AG10803 (cell line): ENCODE data around the gene CNR2.

Source experiments
- DNase-seq: peaks from one replicate; pipeline ENCODE4 v3.0.0; 2010; ENCODE audit warnings: low read depth
- H3K4me3 ChIP-seq: 2 replicates; pipeline ENCODE4 v1.5.1; 2011; ENCODE audit warnings: mild to moderate bottlenecking, low read length, control low read depth
- TF ChIP-seq, protein P1 (sequence below): conservative IDR thresholded peaks from 2 replicates; pipeline ENCODE4 v1.5.1; 2011; ENCODE audit warnings: mild to moderate bottlenecking, low read length, control low read depth, inconsistent platforms

Gene CNR2

DNA sequence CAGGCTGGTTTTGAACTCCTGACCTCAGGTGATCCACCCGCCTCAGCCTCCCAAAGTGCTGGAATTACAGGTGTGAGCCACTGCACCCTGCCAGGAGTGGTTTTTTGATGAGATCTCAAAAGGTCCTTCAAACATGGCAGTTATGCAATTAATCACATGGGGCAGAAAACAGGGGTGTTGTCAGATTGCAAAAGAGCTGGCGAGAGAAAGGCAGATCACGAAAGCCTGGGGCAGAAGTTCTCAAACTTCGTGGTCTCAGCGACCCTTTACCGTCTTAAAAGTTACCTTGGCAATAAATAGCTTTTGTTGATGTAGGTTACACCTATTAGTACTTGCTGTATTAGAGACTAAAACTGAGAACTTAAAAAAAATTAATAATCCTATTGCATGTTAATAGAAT, 16.1 kb downstream of the CNR2 start:
- no peak overlapping the region for H3K4me3 ChIP-seq
- TF ChIP-seq, protein P1, sequence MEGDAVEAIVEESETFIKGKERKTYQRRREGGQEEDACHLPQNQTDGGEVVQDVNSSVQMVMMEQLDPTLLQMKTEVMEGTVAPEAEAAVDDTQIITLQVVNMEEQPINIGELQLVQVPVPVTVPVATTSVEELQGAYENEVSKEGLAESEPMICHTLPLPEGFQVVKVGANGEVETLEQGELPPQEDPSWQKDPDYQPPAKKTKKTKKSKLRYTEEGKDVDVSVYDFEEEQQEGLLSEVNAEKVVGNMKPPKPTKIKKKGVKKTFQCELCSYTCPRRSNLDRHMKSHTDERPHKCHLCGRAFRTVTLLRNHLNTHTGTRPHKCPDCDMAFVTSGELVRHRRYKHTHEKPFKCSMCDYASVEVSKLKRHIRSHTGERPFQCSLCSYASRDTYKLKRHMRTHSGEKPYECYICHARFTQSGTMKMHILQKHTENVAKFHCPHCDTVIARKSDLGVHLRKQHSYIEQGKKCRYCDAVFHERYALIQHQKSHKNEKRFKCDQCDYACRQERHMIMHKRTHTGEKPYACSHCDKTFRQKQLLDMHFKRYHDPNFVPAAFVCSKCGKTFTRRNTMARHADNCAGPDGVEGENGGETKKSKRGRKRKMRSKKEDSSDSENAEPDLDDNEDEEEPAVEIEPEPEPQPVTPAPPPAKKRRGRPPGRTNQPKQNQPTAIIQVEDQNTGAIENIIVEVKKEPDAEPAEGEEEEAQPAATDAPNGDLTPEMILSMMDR, result no peak
- DNase-seq, result no peak

DNA sequence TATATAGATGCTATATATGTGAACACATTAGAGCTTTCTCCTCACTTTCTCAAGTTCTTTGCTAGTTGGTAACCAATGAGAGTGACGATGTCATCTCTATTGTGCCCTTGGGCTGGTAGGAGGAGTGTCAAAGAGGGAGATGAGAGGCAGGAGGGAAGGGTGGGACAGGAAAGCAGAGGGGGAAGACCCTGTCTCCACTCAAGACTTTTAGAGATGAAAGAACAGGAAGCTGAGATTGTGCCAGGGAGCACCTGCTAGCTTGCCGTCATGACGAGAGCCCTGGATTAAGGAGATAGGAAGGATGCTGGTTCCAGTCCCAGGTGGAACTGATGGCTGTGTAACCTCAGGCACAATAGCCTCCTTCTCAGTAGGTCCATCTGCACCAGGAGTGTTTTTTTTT, 16.7 kb downstream of the CNR2 start:
- no peak for DNase-seq
- H3K4me3 ChIP-seq, result no peak overlapping the region
- TF ChIP-seq, protein P1, result no peak

DNA sequence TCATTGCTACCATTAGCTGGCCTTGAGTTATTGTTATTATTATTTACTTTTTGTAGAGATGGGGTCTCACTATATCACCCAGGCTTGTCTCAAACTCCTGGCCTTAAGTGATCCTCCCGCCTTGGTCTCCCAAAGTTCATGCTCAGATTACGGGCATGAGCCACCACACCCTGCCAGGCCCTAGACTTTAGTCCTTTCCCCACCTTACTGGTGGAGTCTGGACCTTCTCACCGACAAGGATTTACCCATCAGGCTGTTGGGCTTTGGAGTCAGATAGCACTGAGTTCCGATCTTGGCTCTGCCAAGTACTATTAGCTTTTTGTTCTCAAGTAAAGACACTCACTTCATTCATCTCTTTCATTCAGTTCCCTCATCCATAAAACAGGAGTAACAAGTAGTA, 17.2 kb downstream of the CNR2 start:
- no peak for DNase-seq
- H3K4me3 ChIP-seq, result no peak overlapping the region
- TF ChIP-seq, protein P1, result no peak

DNA sequence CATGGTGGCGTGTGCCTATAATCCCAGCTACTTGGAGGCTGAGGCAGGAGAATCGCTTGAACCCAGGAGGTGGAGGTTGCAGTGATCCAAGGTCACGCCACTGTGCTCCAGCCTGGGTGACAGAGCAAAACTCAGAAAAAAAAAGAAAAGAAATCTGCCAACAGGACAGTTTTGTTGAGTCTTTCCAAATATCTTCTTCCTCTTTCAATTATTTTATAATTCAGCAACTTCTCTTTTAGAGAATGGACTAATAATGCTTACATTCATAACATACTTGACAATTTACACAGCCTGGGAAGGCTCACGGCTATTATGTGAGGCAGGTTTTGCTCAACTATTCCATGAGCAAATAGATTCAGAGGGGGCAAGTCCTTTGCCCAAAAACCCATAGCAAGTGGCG, 18.1 kb downstream of the CNR2 start:
- TF ChIP-seq, protein P1, result no peak
- H3K4me3 ChIP-seq, result no peak overlapping the region
- no peak for DNase-seq

DNA sequence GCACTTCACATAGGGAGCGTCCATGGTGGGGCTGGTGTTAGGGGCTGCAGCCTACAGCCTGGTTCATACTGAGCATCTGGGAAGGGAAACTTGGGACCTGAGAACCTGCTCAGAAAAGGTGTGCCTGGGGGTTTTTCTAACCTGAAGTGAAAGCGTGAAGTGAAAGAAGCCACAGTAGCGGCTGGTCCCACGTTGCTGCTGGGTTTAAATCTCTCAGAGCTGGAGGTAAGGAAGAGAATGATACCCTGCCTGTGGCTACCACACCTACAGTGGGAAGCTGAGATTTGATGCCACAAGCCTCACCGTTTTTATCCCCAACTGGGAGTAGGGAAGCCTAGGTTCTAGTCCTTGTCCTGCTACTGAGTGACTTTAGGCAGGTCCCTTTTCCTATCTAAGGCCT, 24.1 kb downstream of the CNR2 start:
- TF ChIP-seq, protein P1, result no peak
- H3K4me3 ChIP-seq, result no peak overlapping the region
- DNase-seq, result no peak

DNA sequence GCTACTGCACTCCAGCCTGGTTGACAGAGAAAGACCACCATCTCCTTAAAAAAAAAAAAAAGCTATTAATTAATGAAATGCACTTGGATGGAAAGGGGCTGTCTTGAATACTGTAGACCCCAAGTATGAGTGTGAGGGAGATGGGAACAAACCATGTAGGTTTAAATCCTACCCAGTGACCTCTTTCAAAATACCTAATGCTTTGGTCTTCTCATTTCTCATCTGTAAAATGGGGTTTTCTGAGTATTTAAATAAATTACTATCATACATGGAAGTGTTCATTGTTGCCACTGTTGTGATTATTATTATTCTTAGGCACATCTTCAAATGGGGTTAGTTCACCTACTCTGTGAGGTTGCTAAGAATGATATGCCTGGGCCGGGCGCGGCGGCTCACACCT, 27.9 kb downstream of the CNR2 start:
- DNase-seq, result no peak
- no peak overlapping the region for H3K4me3 ChIP-seq
- TF ChIP-seq, protein P1, result no peak

DNA sequence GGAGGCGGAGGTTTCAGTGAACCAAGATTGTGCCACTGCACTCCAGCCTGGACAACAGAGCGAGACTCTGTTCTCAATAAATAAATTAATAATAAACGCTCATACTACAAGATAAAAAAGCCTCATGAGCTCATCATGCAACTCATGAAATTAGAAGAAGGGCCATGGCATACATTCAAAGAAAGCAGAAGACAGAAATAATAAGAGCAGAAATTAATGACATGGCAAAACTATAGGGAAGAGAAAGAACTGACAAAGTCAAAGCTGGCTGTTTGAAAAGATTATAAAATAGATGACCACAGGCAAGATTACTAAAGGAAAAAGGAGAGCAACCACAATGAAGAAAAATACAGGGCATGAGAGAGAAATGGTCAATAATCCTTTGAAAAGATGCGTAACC, 30.4 kb downstream of the CNR2 start:
- no peak for DNase-seq
- TF ChIP-seq, protein P1, result no peak

More for the DNA sequence above, 30.4 kb downstream of the CNR2 start:
- H3K4me3 ChIP-seq, result no peak overlapping the region
